DND-41 (cell line): ENCODE measurements around the gene SUN1.

ENCODE experiments used
- CTCF ChIP-seq: IDR thresholded peaks from 2 replicates; pipeline ENCODE4 v1.5.1; 2012; ENCODE audit warnings: borderline replicate concordance, low read length, moderate library complexity, mild to moderate bottlenecking; ENCODE audit not compliant: poor library complexity, severe bottlenecking; ENCODE audit errors: extremely low read depth
- EZH2 ChIP-seq: IDR thresholded peaks from 3 replicates; pipeline ENCODE4 v1.6.1; 2012; ENCODE audit warnings: borderline replicate concordance, low read depth, mild to moderate bottlenecking, moderate library complexity, low read length, inconsistent platforms; ENCODE audit not compliant: severe bottlenecking

- no peak for TF ChIP-seq EZH2
- no peak for TF ChIP-seq CTCF
These were observed 35.9 kb downstream of the SUN1 start for GRCh38 chr7:868189-868486.
